Neural crest cell (in vitro differentiated cells): Measurements from ENCODE around the gene PWWP2A. TPM values are rescaled to one million over a fixed set of nuclear protein-coding genes. Genes with fewer than 3 reads are reported as not detected.
A peak's percentile ranks its signal among the peaks of the same experiment; 100 is the strongest.

Experiments used
- DNase-seq: peaks from one replicate; pipeline ENCODE4 v3.0.0; 2021; ENCODE audit warnings: low read depth, mixed read lengths, low spot score
- H3K27ac Mint-ChIP-seq: one replicate; pipeline ENCODE4 v1.8.0; 2021; ENCODE audit warnings: mild to moderate bottlenecking, mixed read lengths; ENCODE audit not compliant: unreplicated experiment
- H3K27me3 Mint-ChIP-seq: 2 replicates; pipeline ENCODE4 v1.8.0; 2021; ENCODE audit warnings: low read depth, mild to moderate bottlenecking, mixed read lengths
- H3K36me3 Mint-ChIP-seq: 2 replicates; pipeline ENCODE4 v1.8.0; 2021; ENCODE audit warnings: low read depth, mild to moderate bottlenecking, mixed read lengths
- H3K4me1 Mint-ChIP-seq: 2 replicates; pipeline ENCODE4 v1.8.0; 2021; ENCODE audit warnings: mixed read lengths
- H3K4me3 Mint-ChIP-seq: one replicate; pipeline ENCODE4 v1.8.0; 2021; ENCODE audit warnings: mild to moderate bottlenecking, mixed read lengths
- H3K9me3 Mint-ChIP-seq: 2 replicates; pipeline ENCODE4 v1.8.0; 2021; ENCODE audit warnings: mixed read lengths
- long read RNA-seq: library from polyadenylated mRNA; unstranded; transcript quantifications from one replicate; pipeline ENCODE4 v2.0.0, GENCODE V29; 2020
- total RNA-seq: library from RNA; stranded (reverse); gene quantifications from 2 replicates; pipeline ENCODE4 v1.2.1, GENCODE V29; 2021
- TF ChIP-seq, protein P1 (sequence below): fragments of 200-600 bp; sonication (generic); conservative IDR thresholded peaks from 2 replicates; pipeline ENCODE4 v1.5.0; 2021; ENCODE audit warnings: antibody characterized with exemption, mild to moderate bottlenecking

PWWP2A gene, protein sequence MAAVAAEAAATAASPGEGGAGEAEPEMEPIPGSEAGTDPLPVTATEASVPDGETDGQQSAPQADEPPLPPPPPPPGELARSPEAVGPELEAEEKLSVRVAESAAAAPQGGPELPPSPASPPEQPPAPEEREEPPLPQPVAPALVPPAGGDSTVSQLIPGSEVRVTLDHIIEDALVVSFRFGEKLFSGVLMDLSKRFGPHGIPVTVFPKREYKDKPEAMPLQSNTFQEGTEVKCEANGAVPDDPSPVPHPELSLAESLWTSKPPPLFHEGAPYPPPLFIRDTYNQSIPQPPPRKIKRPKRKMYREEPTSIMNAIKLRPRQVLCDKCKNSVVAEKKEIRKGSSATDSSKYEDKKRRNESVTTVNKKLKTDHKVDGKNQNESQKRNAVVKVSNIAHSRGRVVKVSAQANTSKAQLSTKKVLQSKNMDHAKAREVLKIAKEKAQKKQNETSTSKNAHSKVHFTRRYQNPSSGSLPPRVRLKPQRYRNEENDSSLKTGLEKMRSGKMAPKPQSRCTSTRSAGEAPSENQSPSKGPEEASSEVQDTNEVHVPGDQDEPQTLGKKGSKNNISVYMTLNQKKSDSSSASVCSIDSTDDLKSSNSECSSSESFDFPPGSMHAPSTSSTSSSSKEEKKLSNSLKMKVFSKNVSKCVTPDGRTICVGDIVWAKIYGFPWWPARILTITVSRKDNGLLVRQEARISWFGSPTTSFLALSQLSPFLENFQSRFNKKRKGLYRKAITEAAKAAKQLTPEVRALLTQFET
- total RNA-seq: 27.8 and 31.6 TPM in 2 replicates
- long read RNA-seq, partial matches to known transcripts: 0 of 2 reads
- long read RNA-seq, other reads (novel, unspliced or antisense): 2 of 2 reads

DNA sequence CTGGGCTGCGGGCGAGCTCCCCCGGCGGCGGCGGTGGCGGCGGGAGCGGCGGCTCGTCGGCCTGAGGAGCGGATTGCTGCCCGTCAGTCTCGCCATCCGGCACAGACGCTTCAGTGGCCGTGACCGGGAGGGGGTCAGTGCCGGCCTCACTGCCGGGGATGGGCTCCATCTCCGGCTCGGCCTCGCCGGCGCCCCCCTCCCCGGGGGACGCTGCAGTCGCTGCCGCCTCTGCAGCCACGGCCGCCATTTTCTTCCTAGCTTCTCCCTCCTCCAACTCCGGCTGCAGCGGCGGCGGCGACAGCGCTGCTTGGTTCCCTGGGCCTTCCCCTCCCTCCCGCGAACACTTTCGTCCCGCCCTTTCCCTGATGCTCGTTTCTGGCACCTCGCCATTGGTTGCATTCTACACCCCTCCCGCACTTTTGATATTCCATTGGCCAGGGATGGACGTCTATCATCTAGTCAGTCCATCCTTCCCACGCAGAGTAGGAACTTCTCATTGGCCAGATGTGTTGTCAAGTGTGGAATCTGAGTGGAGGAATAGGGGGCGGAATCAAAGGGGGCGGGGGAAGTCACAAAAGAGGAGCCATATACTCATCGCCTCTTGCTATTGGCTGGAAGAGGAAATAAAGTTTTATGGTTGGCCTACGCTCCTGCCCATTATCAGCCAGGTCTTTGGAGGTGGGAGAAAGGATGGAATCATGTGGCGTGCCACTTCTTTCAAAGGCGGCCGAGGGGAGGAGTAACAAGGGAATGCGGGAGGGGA, at the start of gene PWWP2A:
PWWP2A (minus strand) TSS at position 309 of the 763 bp plus-strand sequence; CDS start at position 247, 62 bp downstream.
- TF ChIP-seq, protein P1, sequence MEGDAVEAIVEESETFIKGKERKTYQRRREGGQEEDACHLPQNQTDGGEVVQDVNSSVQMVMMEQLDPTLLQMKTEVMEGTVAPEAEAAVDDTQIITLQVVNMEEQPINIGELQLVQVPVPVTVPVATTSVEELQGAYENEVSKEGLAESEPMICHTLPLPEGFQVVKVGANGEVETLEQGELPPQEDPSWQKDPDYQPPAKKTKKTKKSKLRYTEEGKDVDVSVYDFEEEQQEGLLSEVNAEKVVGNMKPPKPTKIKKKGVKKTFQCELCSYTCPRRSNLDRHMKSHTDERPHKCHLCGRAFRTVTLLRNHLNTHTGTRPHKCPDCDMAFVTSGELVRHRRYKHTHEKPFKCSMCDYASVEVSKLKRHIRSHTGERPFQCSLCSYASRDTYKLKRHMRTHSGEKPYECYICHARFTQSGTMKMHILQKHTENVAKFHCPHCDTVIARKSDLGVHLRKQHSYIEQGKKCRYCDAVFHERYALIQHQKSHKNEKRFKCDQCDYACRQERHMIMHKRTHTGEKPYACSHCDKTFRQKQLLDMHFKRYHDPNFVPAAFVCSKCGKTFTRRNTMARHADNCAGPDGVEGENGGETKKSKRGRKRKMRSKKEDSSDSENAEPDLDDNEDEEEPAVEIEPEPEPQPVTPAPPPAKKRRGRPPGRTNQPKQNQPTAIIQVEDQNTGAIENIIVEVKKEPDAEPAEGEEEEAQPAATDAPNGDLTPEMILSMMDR: peak; percentile 39
- Mint-ChIP-seq H3K27ac (peak within 1 kb of the TSS; percentile 82), H3K36me3 (peaks cover 6% of the 10 kb centered on the region), H3K4me1 (peaks cover 25% of the 10 kb centered on the region), H3K27me3 (peaks cover 14% of the 10 kb centered on the region), H3K9me3 (no peaks in the 10 kb centered on the region), H3K4me3 (peak within 1 kb of the TSS; percentile 98)
- DNase-seq: peak; percentile 90

DNA sequence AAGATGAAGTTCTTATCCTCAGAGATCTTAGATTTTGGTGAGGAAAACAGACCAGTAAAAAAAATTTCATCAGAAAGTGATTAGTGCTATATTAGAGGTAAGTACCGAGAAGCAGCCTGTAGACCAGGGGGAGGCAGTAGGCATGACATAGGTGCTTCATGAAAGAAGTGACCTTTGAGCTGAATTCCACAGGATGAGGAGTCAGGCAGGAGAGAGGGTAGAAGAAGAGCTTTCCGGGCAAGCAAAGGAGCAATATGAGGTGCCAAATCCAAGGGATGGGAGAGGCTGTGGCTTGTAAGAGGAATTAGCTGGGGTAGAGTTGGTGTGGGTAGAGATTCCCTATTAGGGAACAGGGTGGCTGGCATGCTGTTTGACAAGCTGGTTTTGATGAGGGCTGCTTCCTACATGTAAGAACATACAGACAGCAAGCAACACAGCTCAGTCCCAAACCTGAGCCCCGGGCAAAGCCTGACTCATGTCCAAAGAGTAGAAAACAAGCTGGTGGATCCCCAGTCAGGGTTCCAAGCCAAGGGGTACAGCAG, 48.4 kb upstream of the PWWP2A start:
- no peak overlapping the region for H3K4me3 Mint-ChIP-seq
- no peak for DNase-seq

DNA sequence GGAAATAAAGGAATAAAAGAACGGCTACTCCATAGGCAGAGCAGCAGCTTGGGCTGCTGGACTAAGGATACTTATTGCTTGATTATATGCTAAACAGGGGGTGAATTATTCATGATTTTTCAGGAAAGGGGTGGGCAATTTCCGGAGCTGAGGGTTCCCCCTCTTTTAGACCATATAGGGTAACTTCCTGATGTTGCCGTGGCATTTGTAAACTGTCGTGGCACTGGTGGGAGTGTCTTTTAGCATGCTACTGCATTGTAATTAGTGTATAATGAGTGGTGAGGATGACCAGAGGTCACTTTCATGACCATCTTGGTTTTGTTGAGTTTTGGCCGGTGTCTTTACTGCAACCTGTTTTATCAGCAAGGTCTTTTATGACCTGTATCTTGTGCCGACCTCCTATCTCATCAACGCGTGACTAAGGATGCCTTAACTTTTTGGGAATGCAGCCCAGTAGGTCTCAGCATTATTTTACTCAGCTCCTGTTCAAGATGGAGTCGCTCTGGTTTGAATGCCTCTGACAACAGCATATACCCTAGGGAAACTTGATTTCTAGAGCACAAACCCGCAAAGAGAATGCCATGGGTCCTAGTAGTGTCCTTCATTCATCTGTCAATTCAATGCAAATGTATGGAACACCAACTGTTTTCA, 47.8 kb upstream of the PWWP2A start:
- Mint-ChIP-seq H3K36me3 (no peaks in the 10 kb centered on the region), H3K9me3 (no peaks in the 10 kb centered on the region), H3K4me1 (peaks cover 25% of the 10 kb centered on the region), H3K27ac (no peak overlapping the region), H3K4me3 (no peak overlapping the region), H3K27me3 (no peaks in the 10 kb centered on the region)
- DNase-seq: no peak
- TF ChIP-seq, protein P1: no peak

More for the DNA sequence above, 48.4 kb upstream of the PWWP2A start:
- H3K4me1 Mint-ChIP-seq: peaks cover 25% of the 10 kb centered on the region
- H3K36me3 Mint-ChIP-seq: no peaks in the 10 kb centered on the region
- no peaks in the 10 kb centered on the region for H3K9me3 Mint-ChIP-seq
- TF ChIP-seq, protein P1: no peak
- no peak overlapping the region for H3K27ac Mint-ChIP-seq
- H3K27me3 Mint-ChIP-seq: no peaks in the 10 kb centered on the region

DNA sequence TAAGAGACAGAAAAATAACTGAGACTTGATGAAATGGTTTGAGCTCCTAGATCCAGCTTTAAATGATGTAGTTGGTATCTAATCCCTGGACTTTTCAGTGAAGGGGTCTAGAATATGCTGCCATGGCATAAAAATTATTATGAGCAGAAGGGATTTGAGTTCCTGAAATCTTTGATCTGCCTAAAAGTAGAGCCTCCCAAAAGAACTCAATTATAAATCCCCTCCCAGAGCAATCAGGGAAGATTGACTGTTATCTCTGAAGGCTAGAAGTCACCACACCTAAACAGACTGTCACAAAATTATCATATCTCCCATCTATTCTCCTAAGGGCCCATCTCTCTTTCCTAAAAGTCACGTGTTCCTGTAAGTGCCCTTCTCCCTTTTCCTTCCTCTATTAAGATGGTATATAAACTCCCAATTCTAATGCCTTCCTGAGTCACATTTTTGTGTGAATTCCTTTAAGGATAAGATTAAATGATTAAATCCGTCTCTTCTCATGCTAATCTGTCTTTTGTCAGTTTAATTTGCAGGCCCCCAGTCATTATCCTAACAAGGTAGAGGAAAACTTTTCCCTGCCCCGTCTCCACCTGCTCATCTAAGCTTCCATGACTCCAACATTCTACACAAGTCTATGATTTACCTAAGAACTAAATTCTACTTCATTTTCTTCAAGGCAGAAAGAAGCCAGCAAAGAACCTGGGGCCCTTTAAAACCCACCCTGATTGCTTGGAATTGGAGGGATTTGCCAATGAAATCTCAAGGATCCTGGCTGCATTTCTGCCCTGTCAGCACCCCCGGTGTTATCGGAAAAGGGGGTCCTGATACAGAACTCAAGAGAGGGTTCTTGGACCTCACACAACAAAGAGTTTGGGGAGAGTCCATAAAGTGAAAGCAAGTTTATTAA, 47.1 kb upstream of the PWWP2A start:
- no peak for DNase-seq
- Mint-ChIP-seq H3K27ac (peak overlapping the region; percentile 1), H3K27me3 (no peaks in the 10 kb centered on the region), H3K4me3 (no peak overlapping the region), H3K36me3 (no peaks in the 10 kb centered on the region), H3K9me3 (no peaks in the 10 kb centered on the region), H3K4me1 (peaks cover 25% of the 10 kb centered on the region)
- TF ChIP-seq, protein P1: no peak
